GM18499 (cell line): ENCODE results near the gene VPS52.
"Not testable (repeated sequence)": the region's sequence is repeated elsewhere in the genome, so short reads cannot be mapped to it uniquely, and the experiment has no call there.

Experiments
- ATAC-seq: cut with Tn5 transposase; IDR thresholded peaks from one replicate; pipeline ENCODE4 v1.9.1; 2021; ENCODE audit warnings: moderate number of reproducible peaks; ENCODE audit not compliant: insufficient read depth, unreplicated experiment

VPS52 gene

GRCh38 chr6:33251395-33252012 is 20.2 kb downstream of the VPS52 start:
- no peak for ATAC-seq

GRCh38 chr6:33250731-33251130 is 20.9 kb downstream of the VPS52 start:
- no peak for ATAC-seq

GRCh38 chr6:33249732-33250630 is 21.7 kb downstream of the VPS52 start:
- ATAC-seq, result no peak

- ATAC-seq, result peak; percentile 66
Observed at GRCh38 chr6:33248932-33249731, 22.5 kb downstream of the VPS52 start.

- no peak for ATAC-seq
Observed at GRCh38 chr6:33248643-33248931, 23.1 kb downstream of the VPS52 start.

GRCh38 chr6:33247977-33248642 is 23.6 kb downstream of the VPS52 start:
- no peak for ATAC-seq

GRCh38 chr6:33243476-33243875 is 28.2 kb downstream of the VPS52 start:
- no peak for ATAC-seq

- ATAC-seq, result no peak
Observed at GRCh38 chr6:33241968-33242367, 29.7 kb downstream of the VPS52 start.

- ATAC-seq, result no peak
Observed at GRCh38 chr6:33237741-33238140, 33.9 kb downstream of the VPS52 start.

- ATAC-seq, result no peak
Observed at GRCh38 chr6:33236852-33237251, 34.8 kb downstream of the VPS52 start.

GRCh38 chr6:33236328-33236727 is 35.3 kb downstream of the VPS52 start:
- no peak for ATAC-seq

GRCh38 chr6:33235221-33235634 is 36.4 kb downstream of the VPS52 start:
- ATAC-seq, result no peak

GRCh38 chr6:33226503-33227120 is 45.1 kb downstream of the VPS52 start:
- ATAC-seq, result not testable (repeated sequence)

GRCh38 chr6:33217681-33218080 is 54.0 kb downstream of the VPS52 start:
- ATAC-seq, result no peak

- no peak for ATAC-seq
Observed at GRCh38 chr6:33217246-33217645, 54.4 kb downstream of the VPS52 start.

GRCh38 chr6:33216117-33216649 is 55.5 kb downstream of the VPS52 start:
- no peak for ATAC-seq

- no peak for ATAC-seq
Observed at GRCh38 chr6:33215271-33216116, 56.2 kb downstream of the VPS52 start.

- ATAC-seq, result no peak
Observed at GRCh38 chr6:33213989-33214335, 57.7 kb downstream of the VPS52 start.
